GM23338 (cell line): Measurements from ENCODE around the gene PCNT. TPM values are rescaled to one million over a fixed set of nuclear protein-coding genes. Genes with fewer than 3 reads are reported as not detected.

Experiments used
- ATAC-seq: fragments of 200-7000 bp; cut with Tn5 transposase; 3 replicates; pipeline ENCODE4 v1.9.1; 2020
- DNase-seq: peaks from one replicate; pipeline ENCODE4 v3.0.0-alpha.2; 2015; ENCODE audit warnings: low spot score
- H2AFZ ChIP-seq: fragments of 200-600 bp; sonication (generic); 2 replicates; pipeline ENCODE4 v1.8.0; 2016; ENCODE audit warnings: antibody characterized with exemption, mild to moderate bottlenecking, moderate library complexity
- H3F3A ChIP-seq: fragments of 200-600 bp; sonication (generic); replicated peaks from 2 replicates; pipeline ENCODE4 v1.8.0; 2017; ENCODE audit warnings: antibody characterized with exemption, mixed run types, low read depth
- H3K27ac ChIP-seq: fragments of 200-600 bp; sonication (generic); 2 replicates; pipeline ENCODE4 v1.6.1; 2016; ENCODE audit warnings: low read depth
- H3K27me3 ChIP-seq: fragments of 200-600 bp; sonication (generic); 2 replicates; pipeline ENCODE4 v1.8.0; 2016; ENCODE audit warnings: mild to moderate bottlenecking, mixed run types, moderate library complexity; ENCODE audit not compliant: insufficient read depth
- H3K36me3 ChIP-seq: fragments of 200-600 bp; sonication (generic); 2 replicates; pipeline ENCODE4 v1.8.0; 2016; ENCODE audit warnings: mild to moderate bottlenecking; ENCODE audit not compliant: insufficient read depth
- H3K4me1 ChIP-seq: fragments of 200-600 bp; sonication (generic); 2 replicates; pipeline ENCODE4 v1.8.0; 2016; ENCODE audit warnings: mild to moderate bottlenecking, moderate library complexity; ENCODE audit not compliant: insufficient read depth
- H3K4me2 ChIP-seq: fragments of 200-600 bp; sonication (generic); 2 replicates; pipeline ENCODE4 v1.7.1; 2017; ENCODE audit warnings: mixed run types
- H3K4me3 ChIP-seq: fragments of 200-600 bp; sonication (generic); 2 replicates; pipeline ENCODE4 v1.6.1; 2016; ENCODE audit warnings: mixed run types
- H3K79me2 ChIP-seq: fragments of 200-600 bp; sonication (generic); replicated peaks from 2 replicates; pipeline ENCODE4 v1.8.0; 2017; ENCODE audit warnings: mild to moderate bottlenecking; ENCODE audit not compliant: insufficient read depth
- H3K9me2 ChIP-seq: fragments of 200-600 bp; sonication (generic); 2 replicates; pipeline ENCODE4 v1.8.0; 2017; ENCODE audit not compliant: insufficient read depth
- H4K20me1 ChIP-seq: fragments of 200-600 bp; sonication (generic); replicated peaks from 2 replicates; pipeline ENCODE4 v1.8.0; 2017; ENCODE audit warnings: mild to moderate bottlenecking; ENCODE audit not compliant: insufficient read depth
- H3K27ac Mint-ChIP-seq: 2 replicates; pipeline ENCODE4 v1.8.0; 2020; ENCODE audit warnings: inconsistent platforms, mild to moderate bottlenecking, moderate library complexity, mixed read lengths
- H3K27me3 Mint-ChIP-seq: 3 replicates; pipeline ENCODE4 v1.8.0; 2022; ENCODE audit warnings: low read depth, mild to moderate bottlenecking, moderate library complexity, mixed read lengths, inconsistent platforms; ENCODE audit not compliant: insufficient read depth, poor library complexity
- H3K36me3 Mint-ChIP-seq: 3 replicates; pipeline ENCODE4 v1.8.0; 2021; ENCODE audit warnings: low read depth, mild to moderate bottlenecking, inconsistent platforms, moderate library complexity, mixed read lengths
- H3K4me1 Mint-ChIP-seq: 3 replicates; pipeline ENCODE4 v1.8.0; 2020; ENCODE audit warnings: mild to moderate bottlenecking, inconsistent platforms, mixed read lengths
- H3K4me3 Mint-ChIP-seq: 3 replicates; pipeline ENCODE4 v1.8.0; 2021; ENCODE audit warnings: moderate library complexity, mild to moderate bottlenecking, inconsistent platforms, mixed read lengths
- H3K9me3 Mint-ChIP-seq: 3 replicates; pipeline ENCODE4 v1.8.0; 2020; ENCODE audit warnings: moderate library complexity, mild to moderate bottlenecking, inconsistent platforms, mixed read lengths
- CREB1 ChIP-seq: fragments of 250-450 bp; sonication (Bioruptor Pico); IDR thresholded peaks from 2 replicates; pipeline ENCODE4 v1.5.0; 2020; ENCODE audit warnings: low read depth, mild to moderate bottlenecking, moderate library complexity
- EZH2phosphoT487 ChIP-seq: fragments of 200-600 bp; sonication (generic); IDR thresholded peaks from one replicate; pipeline ENCODE4 v1.8.1; 2018; ENCODE audit warnings: antibody characterized with exemption; ENCODE audit not compliant: unreplicated experiment
- JUNB ChIP-seq: IDR thresholded peaks from one replicate; pipeline ENCODE4 v1.6.1; 2016; ENCODE audit warnings: antibody characterized with exemption; ENCODE audit not compliant: unreplicated experiment
- NANOG ChIP-seq: IDR thresholded peaks from 2 replicates; pipeline ENCODE4 v1.6.1; 2016; ENCODE audit warnings: antibody characterized with exemption, borderline replicate concordance
- POLR2AphosphoS5 ChIP-seq: IDR thresholded peaks from 2 replicates; pipeline ENCODE4 v1.6.1; 2016; ENCODE audit warnings: antibody characterized with exemption, low read depth
- REST ChIP-seq: IDR thresholded peaks from one replicate; pipeline ENCODE4 v1.6.1; 2018; ENCODE audit warnings: antibody characterized with exemption; ENCODE audit not compliant: unreplicated experiment
- ZNF114 ChIP-seq: fragments of 250-450 bp; sonication (Bioruptor Pico); IDR thresholded peaks from 2 replicates; pipeline ENCODE4 v1.5.0; 2020; ENCODE audit warnings: mild to moderate bottlenecking, moderate library complexity
- polyA plus RNA-seq: library from polyadenylated mRNA; unstranded; fragments of >200 nt; fragmentation: Nextera tagmentation; extraction: Ambion mirVana; gene quantifications from 2 replicates; pipeline ENCODE4 v1.2.1, GENCODE V29; 2016
- total RNA-seq: library from RNA; depleted of rRNA; stranded (reverse); fragments of >200 nt; shearing (Covaris generic); gene quantifications from 2 replicates; pipeline ENCODE4 v1.2.3, GENCODE V29; 2014
- TF ChIP-seq, protein P1 (sequence below): fragments of 250-450 bp; sonication (Bioruptor Pico); IDR thresholded peaks from 2 replicates; pipeline ENCODE4 v1.5.0; 2020; ENCODE audit warnings: mild to moderate bottlenecking, moderate library complexity

The PCNT gene
- total and polyA plus RNA-seq, 2 experiments from 2014 or later: 39.6 to 46.1 TPM

DNA sequence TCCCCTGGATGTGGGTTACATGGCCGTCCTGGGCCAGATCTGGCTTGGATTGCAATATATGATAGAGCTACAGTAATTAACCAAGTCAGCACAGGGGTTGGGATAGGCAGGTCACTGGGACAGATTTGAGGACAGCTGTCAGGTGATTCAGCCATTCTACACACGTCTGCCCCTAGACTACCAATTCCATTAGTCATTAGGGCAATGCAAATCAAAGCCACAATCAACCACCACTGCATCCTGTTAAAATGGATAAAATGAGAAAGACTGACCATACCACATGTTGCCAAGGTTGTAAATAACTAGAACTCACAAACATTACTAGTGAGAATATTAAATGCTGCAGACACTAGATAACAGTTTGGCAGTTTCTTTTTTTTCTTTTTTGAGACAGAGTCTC lies 16.3 kb upstream of the PCNT start:
- Histone ChIP-seq H3K9me2 (no peaks in the 10 kb centered on the region), H3K4me3 (no peak overlapping the region), H3F3A (no peaks in the 10 kb centered on the region), H2AFZ (no peak overlapping the region), H3K4me2 (no peak overlapping the region), H3K27me3 (no peaks in the 10 kb centered on the region), H3K79me2 (no peaks in the 10 kb centered on the region), H3K36me3 (peaks cover 32% of the 10 kb centered on the region), H3K27ac (no peak overlapping the region), H4K20me1 (no peaks in the 10 kb centered on the region; the same call in 1 of the 2 replicates), H3K4me1 (no peaks in the 10 kb centered on the region)
- Mint-ChIP-seq H3K27me3 (peaks cover 3% of the 10 kb centered on the region), H3K9me3 (no peaks in the 10 kb centered on the region), H3K27ac (no peak overlapping the region), H3K4me3 (no peak overlapping the region), H3K36me3 (peaks cover 55% of the 10 kb centered on the region), H3K4me1 (no peaks in the 10 kb centered on the region)
- TF ChIP-seq POLR2AphosphoS5 (no peak), ZNF114 (CRISPR knock-in tag) (no peak), NANOG (no peak), REST (no peak), CREB1 (no peak), EZH2phosphoT487 (no peak), JUNB (no peak)
- TF ChIP-seq, protein P1, sequence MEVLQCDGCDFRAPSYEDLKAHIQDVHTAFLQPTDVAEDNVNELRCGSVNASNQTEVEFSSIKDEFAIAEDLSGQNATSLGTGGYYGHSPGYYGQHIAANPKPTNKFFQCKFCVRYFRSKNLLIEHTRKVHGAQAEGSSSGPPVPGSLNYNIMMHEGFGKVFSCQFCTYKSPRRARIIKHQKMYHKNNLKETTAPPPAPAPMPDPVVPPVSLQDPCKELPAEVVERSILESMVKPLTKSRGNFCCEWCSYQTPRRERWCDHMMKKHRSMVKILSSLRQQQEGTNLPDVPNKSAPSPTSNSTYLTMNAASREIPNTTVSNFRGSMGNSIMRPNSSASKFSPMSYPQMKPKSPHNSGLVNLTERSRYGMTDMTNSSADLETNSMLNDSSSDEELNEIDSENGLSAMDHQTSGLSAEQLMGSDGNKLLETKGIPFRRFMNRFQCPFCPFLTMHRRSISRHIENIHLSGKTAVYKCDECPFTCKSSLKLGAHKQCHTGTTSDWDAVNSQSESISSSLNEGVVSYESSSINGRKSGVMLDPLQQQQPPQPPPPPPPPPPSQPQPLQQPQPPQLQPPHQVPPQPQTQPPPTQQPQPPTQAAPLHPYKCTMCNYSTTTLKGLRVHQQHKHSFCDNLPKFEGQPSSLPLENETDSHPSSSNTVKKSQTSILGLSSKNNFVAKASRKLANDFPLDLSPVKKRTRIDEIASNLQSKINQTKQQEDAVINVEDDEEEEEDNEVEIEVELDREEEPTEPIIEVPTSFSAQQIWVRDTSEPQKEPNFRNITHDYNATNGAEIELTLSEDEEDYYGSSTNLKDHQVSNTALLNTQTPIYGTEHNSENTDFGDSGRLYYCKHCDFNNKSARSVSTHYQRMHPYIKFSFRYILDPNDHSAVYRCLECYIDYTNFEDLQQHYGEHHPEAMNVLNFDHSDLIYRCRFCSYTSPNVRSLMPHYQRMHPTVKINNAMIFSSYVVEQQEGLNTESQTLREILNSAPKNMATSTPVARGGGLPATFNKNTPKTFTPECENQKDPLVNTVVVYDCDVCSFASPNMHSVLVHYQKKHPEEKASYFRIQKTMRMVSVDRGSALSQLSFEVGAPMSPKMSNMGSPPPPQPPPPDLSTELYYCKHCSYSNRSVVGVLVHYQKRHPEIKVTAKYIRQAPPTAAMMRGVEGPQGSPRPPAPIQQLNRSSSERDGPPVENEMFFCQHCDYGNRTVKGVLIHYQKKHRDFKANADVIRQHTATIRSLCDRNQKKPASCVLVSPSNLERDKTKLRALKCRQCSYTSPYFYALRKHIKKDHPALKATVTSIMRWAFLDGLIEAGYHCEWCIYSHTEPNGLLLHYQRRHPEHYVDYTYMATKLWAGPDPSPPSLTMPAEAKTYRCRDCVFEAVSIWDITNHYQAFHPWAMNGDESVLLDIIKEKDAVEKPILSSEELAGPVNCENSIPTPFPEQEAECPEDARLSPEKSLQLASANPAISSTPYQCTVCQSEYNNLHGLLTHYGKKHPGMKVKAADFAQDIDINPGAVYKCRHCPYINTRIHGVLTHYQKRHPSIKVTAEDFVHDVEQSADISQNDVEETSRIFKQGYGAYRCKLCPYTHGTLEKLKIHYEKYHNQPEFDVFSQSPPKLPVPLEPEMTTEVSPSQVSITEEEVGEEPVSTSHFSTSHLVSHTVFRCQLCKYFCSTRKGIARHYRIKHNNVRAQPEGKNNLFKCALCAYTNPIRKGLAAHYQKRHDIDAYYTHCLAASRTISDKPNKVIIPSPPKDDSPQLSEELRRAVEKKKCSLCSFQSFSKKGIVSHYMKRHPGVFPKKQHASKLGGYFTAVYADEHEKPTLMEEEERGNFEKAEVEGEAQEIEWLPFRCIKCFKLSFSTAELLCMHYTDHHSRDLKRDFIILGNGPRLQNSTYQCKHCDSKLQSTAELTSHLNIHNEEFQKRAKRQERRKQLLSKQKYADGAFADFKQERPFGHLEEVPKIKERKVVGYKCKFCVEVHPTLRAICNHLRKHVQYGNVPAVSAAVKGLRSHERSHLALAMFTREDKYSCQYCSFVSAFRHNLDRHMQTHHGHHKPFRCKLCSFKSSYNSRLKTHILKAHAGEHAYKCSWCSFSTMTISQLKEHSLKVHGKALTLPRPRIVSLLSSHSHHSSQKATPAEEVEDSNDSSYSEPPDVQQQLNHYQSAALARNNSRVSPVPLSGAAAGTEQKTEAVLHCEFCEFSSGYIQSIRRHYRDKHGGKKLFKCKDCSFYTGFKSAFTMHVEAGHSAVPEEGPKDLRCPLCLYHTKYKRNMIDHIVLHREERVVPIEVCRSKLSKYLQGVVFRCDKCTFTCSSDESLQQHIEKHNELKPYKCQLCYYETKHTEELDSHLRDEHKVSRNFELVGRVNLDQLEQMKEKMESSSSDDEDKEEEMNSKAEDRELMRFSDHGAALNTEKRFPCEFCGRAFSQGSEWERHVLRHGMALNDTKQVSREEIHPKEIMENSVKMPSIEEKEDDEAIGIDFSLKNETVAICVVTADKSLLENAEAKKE (CRISPR knock-in tag): no peak
- DNase-seq (no peak), ATAC-seq (no peak)
